ENCODE results near the gene TPH2.

DNA sequence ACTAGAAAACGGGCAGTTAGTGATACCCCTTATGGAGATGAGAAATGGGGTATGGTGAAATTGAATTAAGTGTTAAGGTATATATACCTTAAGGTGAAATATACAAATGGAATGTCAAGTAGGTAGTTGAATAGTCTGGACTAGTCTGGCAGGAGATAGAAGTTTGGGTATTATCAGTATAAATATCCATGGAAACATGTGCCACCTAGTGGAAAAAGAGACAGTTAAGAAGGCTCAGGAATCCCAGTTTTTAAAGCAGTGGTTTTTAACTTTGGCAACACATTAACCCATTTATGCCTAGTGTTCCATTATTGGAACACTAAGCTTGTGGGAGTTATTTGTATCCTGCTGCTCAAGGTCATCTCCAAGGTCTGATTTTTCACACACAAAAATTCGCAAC, 38.6 kb upstream of the TPH2 start:
- no peak for TF ChIP-seq ESRRA (CRISPR knock-in tag; IDR thresholded peaks at IDR 0.05; ENCODE audit: borderline replicate concordance)
- TF ChIP-seq, protein P1, sequence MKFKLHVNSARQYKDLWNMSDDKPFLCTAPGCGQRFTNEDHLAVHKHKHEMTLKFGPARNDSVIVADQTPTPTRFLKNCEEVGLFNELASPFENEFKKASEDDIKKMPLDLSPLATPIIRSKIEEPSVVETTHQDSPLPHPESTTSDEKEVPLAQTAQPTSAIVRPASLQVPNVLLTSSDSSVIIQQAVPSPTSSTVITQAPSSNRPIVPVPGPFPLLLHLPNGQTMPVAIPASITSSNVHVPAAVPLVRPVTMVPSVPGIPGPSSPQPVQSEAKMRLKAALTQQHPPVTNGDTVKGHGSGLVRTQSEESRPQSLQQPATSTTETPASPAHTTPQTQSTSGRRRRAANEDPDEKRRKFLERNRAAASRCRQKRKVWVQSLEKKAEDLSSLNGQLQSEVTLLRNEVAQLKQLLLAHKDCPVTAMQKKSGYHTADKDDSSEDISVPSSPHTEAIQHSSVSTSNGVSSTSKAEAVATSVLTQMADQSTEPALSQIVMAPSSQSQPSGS (CRISPR knock-in tag; IDR thresholded peaks at IDR 0.05; ENCODE audit: borderline replicate concordance, low read depth): no peak
- no peak for TF ChIP-seq CREB1 (CRISPR knock-in tag; IDR thresholded peaks at IDR 0.05)
- TF ChIP-seq ZNF232 (CRISPR knock-in tag; IDR thresholded peaks at IDR 0.05): no peak
- TF ChIP-seq, protein P2, sequence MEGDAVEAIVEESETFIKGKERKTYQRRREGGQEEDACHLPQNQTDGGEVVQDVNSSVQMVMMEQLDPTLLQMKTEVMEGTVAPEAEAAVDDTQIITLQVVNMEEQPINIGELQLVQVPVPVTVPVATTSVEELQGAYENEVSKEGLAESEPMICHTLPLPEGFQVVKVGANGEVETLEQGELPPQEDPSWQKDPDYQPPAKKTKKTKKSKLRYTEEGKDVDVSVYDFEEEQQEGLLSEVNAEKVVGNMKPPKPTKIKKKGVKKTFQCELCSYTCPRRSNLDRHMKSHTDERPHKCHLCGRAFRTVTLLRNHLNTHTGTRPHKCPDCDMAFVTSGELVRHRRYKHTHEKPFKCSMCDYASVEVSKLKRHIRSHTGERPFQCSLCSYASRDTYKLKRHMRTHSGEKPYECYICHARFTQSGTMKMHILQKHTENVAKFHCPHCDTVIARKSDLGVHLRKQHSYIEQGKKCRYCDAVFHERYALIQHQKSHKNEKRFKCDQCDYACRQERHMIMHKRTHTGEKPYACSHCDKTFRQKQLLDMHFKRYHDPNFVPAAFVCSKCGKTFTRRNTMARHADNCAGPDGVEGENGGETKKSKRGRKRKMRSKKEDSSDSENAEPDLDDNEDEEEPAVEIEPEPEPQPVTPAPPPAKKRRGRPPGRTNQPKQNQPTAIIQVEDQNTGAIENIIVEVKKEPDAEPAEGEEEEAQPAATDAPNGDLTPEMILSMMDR (IDR thresholded peaks at IDR 0.05): no peak
- no peak for TF ChIP-seq ZNF263 (CRISPR knock-in tag; IDR thresholded peaks at IDR 0.05; ENCODE audit: low read depth)
- TF ChIP-seq GABPB1 (CRISPR knock-in tag; IDR thresholded peaks at IDR 0.05): no peak

Data from WTC11 (cell line).